ENCODE results near the gene CRLF1.

- TF ChIP-seq TAF1 (IDR thresholded peaks at IDR 0.05; ENCODE audit: low read depth, low read length) (no peak), POLR2A (IDR thresholded peaks at IDR 0.05; ENCODE audit: low read depth, low read length) (no peak), POLR2AphosphoS5 (IDR thresholded peaks at IDR 0.05; ENCODE audit: low read depth, low read length) (no peak), POU2F2 (IDR thresholded peaks at IDR 0.05; ENCODE audit: low read depth, low read length) (no peak), SPI1 (IDR thresholded peaks at IDR 0.05; ENCODE audit: low read depth, low read length) (no peak)
These were observed 38.5 kb upstream of the CRLF1 start for GRCh38 chr19:18645035-18645511.

Measured in GM12891 (cell line).